HG03469 (cell line): ENCODE data around the gene ZSCAN10.
"Not testable (repeated sequence)": the region's sequence is repeated elsewhere in the genome, so short reads cannot be mapped to it uniquely, and the experiment has no call there.

Experiments used
- ATAC-seq: cut with Tn5 transposase; IDR thresholded peaks from one replicate; pipeline ENCODE4 v1.9.1; 2021; ENCODE audit warnings: mild to moderate bottlenecking, moderate library complexity, moderate number of reproducible peaks; ENCODE audit not compliant: unreplicated experiment

ZSCAN10 gene

GRCh38 chr16:3086596-3087242 lies 12.4 kb downstream of the ZSCAN10 start:
- ATAC-seq = no peak

- no peak for ATAC-seq
These were observed 13.1 kb downstream of the ZSCAN10 start for GRCh38 chr16:3085868-3086595.

- ATAC-seq = no peak
These were observed 14.0 kb downstream of the ZSCAN10 start for GRCh38 chr16:3084969-3085670.

- ATAC-seq = no peak
These were observed 14.6 kb downstream of the ZSCAN10 start for GRCh38 chr16:3084491-3084890.

GRCh38 chr16:3083408-3083807 lies 15.7 kb downstream of the ZSCAN10 start:
- not testable (repeated sequence) for ATAC-seq

GRCh38 chr16:3081957-3082356 lies 17.1 kb downstream of the ZSCAN10 start:
- ATAC-seq = not testable (repeated sequence)

- ATAC-seq = no peak
These were observed 19.1 kb downstream of the ZSCAN10 start for GRCh38 chr16:3080024-3080423.

GRCh38 chr16:3076577-3076976 lies 22.5 kb downstream of the ZSCAN10 start:
- ATAC-seq = no peak

GRCh38 chr16:3075946-3076345 lies 23.1 kb downstream of the ZSCAN10 start:
- not testable (repeated sequence) for ATAC-seq

- no peak for ATAC-seq
These were observed 23.6 kb downstream of the ZSCAN10 start for GRCh38 chr16:3075523-3075915.

- no peak for ATAC-seq
These were observed 24.1 kb downstream of the ZSCAN10 start for GRCh38 chr16:3074860-3075522.

GRCh38 chr16:3073448-3073847 lies 25.6 kb downstream of the ZSCAN10 start:
- no peak for ATAC-seq

GRCh38 chr16:3072576-3073263 lies 26.4 kb downstream of the ZSCAN10 start:
- not testable (repeated sequence) for ATAC-seq

- not testable (repeated sequence) for ATAC-seq
These were observed 26.9 kb downstream of the ZSCAN10 start for GRCh38 chr16:3072148-3072547.

GRCh38 chr16:3071655-3072054 lies 27.4 kb downstream of the ZSCAN10 start:
- no peak for ATAC-seq

- no peak for ATAC-seq
These were observed 28.4 kb downstream of the ZSCAN10 start for GRCh38 chr16:3070608-3071111.

- ATAC-seq = not testable (repeated sequence)
These were observed 29.9 kb downstream of the ZSCAN10 start for GRCh38 chr16:3069146-3069545.

- ATAC-seq = no peak
These were observed 30.6 kb downstream of the ZSCAN10 start for GRCh38 chr16:3068487-3068886.

GRCh38 chr16:3066440-3066748 lies 32.7 kb downstream of the ZSCAN10 start:
- no peak for ATAC-seq

GRCh38 chr16:3065742-3066439 lies 33.2 kb downstream of the ZSCAN10 start:
- no peak for ATAC-seq
